Endothelial cell of umbilical vein (primary cell): ENCODE results near the gene TGM1. TPM values are rescaled to one million over a fixed set of nuclear protein-coding genes. Genes with fewer than 3 reads are reported as not detected.

Experiments
- BruUV-seq: library from RNA; stranded (reverse); fragments of 400-500 nt; replicated peaks from 2 replicates; lab custom pipeline; 2021; lab: Mats Ljungman, UMichigan
- CTCF ChIA-PET: fragments of 300-600, 350-600 bp; sonication (Branson Sonifier 250); formaldehyde crosslinking; loops from one replicate; lab custom pipeline; 2021; ENCODE audit warnings: antibody characterized with exemption, inconsistent platforms; lab: Charles Lee
- POLR2A ChIA-PET: fragments of 300-600, 350-600 bp; sonication (Branson Sonifier 250); formaldehyde crosslinking; loops from one replicate; lab custom pipeline; 2021; ENCODE audit warnings: antibody characterized with exemption, inconsistent platforms; lab: Charles Lee
- DNase-seq: peaks from one replicate; pipeline ENCODE4 v3.0.0-alpha.2; 2011; ENCODE audit warnings: low read depth, low spot score
- FAIRE-seq: peaks from 2 replicates; lab custom pipeline; 2011; peaks lifted over from hg19 to GRCh38; lab: Jason Lieb, UNC
- H2AFZ ChIP-seq: 2 replicates; pipeline ENCODE4 v1.6.0; 2012; ENCODE audit warnings: low read depth, low read length, control low read depth, inconsistent platforms
- H3K27ac ChIP-seq: 2 replicates; pipeline ENCODE4 v1.5.1; 2011; ENCODE audit warnings: low read depth, mild to moderate bottlenecking, control low read depth, low read length, moderate library complexity; ENCODE audit not compliant: insufficient read depth
- H3K27me3 ChIP-seq, 2 experiments: 2 replicates each; pipeline versions ENCODE4 v1.6.0 to v1.6.1; 2011; ENCODE audit warnings: low read length in 2 of 2, mixed read lengths in 1 of 2; ENCODE audit not compliant: control insufficient read depth in 2 of 2, insufficient read depth in 2 of 2
- H3K36me3 ChIP-seq, 2 experiments: 2 replicates in 1 of 2; 3 replicates in 1 of 2; pipeline ENCODE4 v1.5.1; 2011; ENCODE audit warnings: low read length in 2 of 2, mild to moderate bottlenecking in 1 of 2, moderate library complexity in 1 of 2; ENCODE audit not compliant: control insufficient read depth in 2 of 2, insufficient read depth in 2 of 2; ENCODE audit errors: extremely low read depth in 1 of 2
- H3K4me1 ChIP-seq: 3 replicates; pipeline ENCODE4 v1.5.1; 2011; ENCODE audit warnings: mild to moderate bottlenecking, low read length; ENCODE audit not compliant: control insufficient read depth, insufficient read depth; ENCODE audit errors: extremely low read depth
- H3K4me2 ChIP-seq: 2 replicates; pipeline ENCODE4 v1.6.1; 2011; ENCODE audit warnings: low read length, control low read depth, mixed read lengths; ENCODE audit not compliant: insufficient read depth
- H3K4me3 ChIP-seq, 3 experiments: fragments of 200-600 bp in 1 of 3; sonication (generic), shearing (Covaris generic) in 1 of 3; replicated peaks in 1 of 3; 2 replicates each; pipeline ENCODE4 v1.5.1; 2011 to 2016; ENCODE audit warnings: control low read depth in 3 of 3, low read length in 3 of 3, mild to moderate bottlenecking in 2 of 3, inconsistent platforms in 1 of 3, low read depth in 1 of 3, moderate library complexity in 1 of 3; ENCODE audit not compliant: insufficient read depth in 1 of 3
- H3K79me2 ChIP-seq: 2 replicates; pipeline ENCODE4 v1.6.0; 2012; ENCODE audit warnings: low read length, inconsistent platforms; ENCODE audit not compliant: control insufficient read depth, insufficient read depth
- H3K9ac ChIP-seq: replicated peaks from 2 replicates; pipeline ENCODE3; 2011; ENCODE audit warnings: low read length, control low read depth; ENCODE audit not compliant: insufficient read depth; ENCODE audit errors: extremely low read depth
- H3K9me1 ChIP-seq: replicated peaks from 3 replicates; pipeline ENCODE4 v1.6.0; 2011; ENCODE audit warnings: mild to moderate bottlenecking, low read length; ENCODE audit not compliant: control insufficient read depth, insufficient read depth; ENCODE audit errors: extremely low read depth
- H3K9me3 ChIP-seq: replicated peaks from 2 replicates; pipeline ENCODE4 v1.5.1; 2012; ENCODE audit warnings: low read length, inconsistent platforms; ENCODE audit not compliant: control insufficient read depth, insufficient read depth
- H4K20me1 ChIP-seq: replicated peaks from 2 replicates; pipeline ENCODE3; 2011; ENCODE audit warnings: mild to moderate bottlenecking, low read length; ENCODE audit not compliant: control insufficient read depth, insufficient read depth; ENCODE audit errors: extremely low read depth
- FOS ChIP-seq: IDR thresholded peaks from 2 replicates; pipeline ENCODE4 v1.6.1; 2011; ENCODE audit warnings: mild to moderate bottlenecking, low read length, moderate library complexity, borderline replicate concordance; ENCODE audit not compliant: insufficient read depth
- GATA2 ChIP-seq: IDR thresholded peaks from 2 replicates; pipeline ENCODE4 v1.7.0; 2011; ENCODE audit warnings: low read depth, mild to moderate bottlenecking, moderate library complexity, mixed read lengths, low read length; ENCODE audit not compliant: insufficient read length, insufficient read depth
- JUN ChIP-seq: IDR thresholded peaks from 2 replicates; pipeline ENCODE4 v1.6.1; 2011; ENCODE audit warnings: borderline replicate concordance, low read depth; ENCODE audit not compliant: insufficient read length, insufficient read depth
- POLR2A ChIP-seq: IDR thresholded peaks from 2 replicates; pipeline ENCODE4 v1.6.1; 2012; ENCODE audit warnings: low read depth, mild to moderate bottlenecking, control low read depth, low read length
- dilution Hi-C: fragments of 300-500 bp; cut with MboI; formaldehyde crosslinking; loops from one replicate; pipeline ENCODE4 v1.15.0; 2019; ENCODE audit warnings: low sequenced_read_pairs; ENCODE audit not compliant: extremely low pct_ligation_motif_present
- intact Hi-C: fragments of 100-400 bp; cut with micrococcal nuclease; formaldehyde crosslinking; loops from one replicate; pipeline ENCODE4 v1.10.0; 2022
- polyA plus RNA-seq, 4 experiments: library from polyadenylated mRNA; depleted of rRNA in 3 of 4; stranded (reverse) in 3 of 4; unstranded in 1 of 4; fragments of >200 nt; gene quantifications; 2 replicates each; pipeline versions ENCODE4 v1.2.1 to v1.2.3, GENCODE V29; 2011 to 2012; ENCODE audit warnings: missing spikeins in 1 of 4
- total RNA-seq: library from RNA; stranded (reverse); gene quantifications from 2 replicates; pipeline ENCODE4 v1.2.3, GENCODE V29; 2021
- TF ChIP-seq, protein P1 (sequence below), 2 donors: IDR thresholded peaks; 1 replicate in 1 of 2; 2 replicates in 1 of 2; pipeline ENCODE4 v1.5.1; 2011; ENCODE audit warnings: low read length in 2 of 2, mild to moderate bottlenecking in 2 of 2, moderate library complexity in 2 of 2, control low read depth in 1 of 2, inconsistent platforms in 1 of 2, low read depth in 1 of 2; ENCODE audit not compliant: insufficient read depth in 1 of 2; ENCODE audit errors: extremely low read depth in 1 of 2

The TGM1 gene
- total and polyA plus RNA-seq, 2 donors (not counting 3 experiments of a cell fraction or from before 2014, with no cell fraction given), result 1.0 to 3.4 TPM

DNA sequence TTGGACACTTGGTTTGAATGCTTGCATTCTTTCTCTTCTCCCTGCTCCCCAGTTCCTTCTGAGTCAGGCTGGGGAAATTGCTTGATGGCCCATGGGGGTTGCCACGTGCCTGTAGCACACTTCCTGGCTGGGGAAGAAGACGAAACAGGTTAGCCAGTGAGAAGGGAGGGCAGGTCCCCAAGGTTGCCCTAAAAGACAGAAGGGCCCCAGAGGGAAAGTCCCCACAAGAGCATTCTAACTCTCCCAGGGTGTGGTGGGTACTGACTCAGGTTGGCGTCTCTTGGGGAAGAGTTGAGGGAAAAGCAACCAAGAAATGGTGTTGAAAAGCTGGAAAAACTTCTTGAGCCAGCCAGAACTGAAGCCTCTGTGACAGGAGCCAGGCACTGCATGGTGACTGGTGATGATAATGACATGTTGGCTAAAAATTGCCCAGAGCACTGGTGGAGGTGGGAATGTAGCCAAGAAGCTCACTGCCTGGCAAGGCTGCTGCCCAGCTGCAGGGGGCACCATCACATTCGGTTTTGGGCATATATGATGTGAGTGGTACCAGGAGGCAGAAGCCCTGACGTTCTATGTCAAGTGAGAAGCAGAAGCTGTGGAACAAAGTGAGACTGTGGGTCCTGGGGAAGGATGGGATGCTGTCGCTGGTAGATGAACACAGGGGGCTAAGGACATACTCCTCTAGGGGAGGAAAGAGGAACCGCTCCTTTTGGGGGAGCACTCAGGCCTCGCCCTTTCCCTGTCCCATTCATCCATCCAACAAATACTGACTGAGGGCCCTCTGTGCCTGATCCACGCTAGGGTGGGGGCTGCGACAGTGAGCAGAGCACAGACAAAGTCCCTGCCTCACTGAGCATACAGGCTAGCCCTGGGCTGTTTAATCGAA lies 16.6 kb upstream of the TGM1 start:
- FAIRE-seq (peak; percentile 38), DNase-seq (no peak)
- dilution Hi-C loops, result no loop called here
- Histone ChIP-seq H3K9ac (no peak overlapping the region), H3K79me2 (no peaks in the 10 kb centered on the region), H3K9me3 (no peaks in the 10 kb centered on the region), H3K9me1 (no peaks in the 10 kb centered on the region), H3K27me3 (no peaks in the 10 kb centered on the region), H3K4me3 (no peak overlapping the region), H3K27ac (no peak overlapping the region), H4K20me1 (no peaks in the 10 kb centered on the region), H3K4me1 (no peaks in the 10 kb centered on the region), H3K36me3 (no peaks in the 10 kb centered on the region), H2AFZ (no peak overlapping the region), H3K4me2 (no peak overlapping the region)
- CTCF ChIA-PET, result interaction anchor here (1.0 to 4.0 kb wide), 7 partner anchors 8 to 64 kb away, joined by 3 to 27 read pairs (median 6); partner anchors contain the start of genes CIDEB, DHRS1, MDP1 and NOP9
- no peak for TF ChIP-seq POLR2A
- TF ChIP-seq GATA2, result no peak
- no peak for TF ChIP-seq JUN
- TF ChIP-seq, protein P1, sequence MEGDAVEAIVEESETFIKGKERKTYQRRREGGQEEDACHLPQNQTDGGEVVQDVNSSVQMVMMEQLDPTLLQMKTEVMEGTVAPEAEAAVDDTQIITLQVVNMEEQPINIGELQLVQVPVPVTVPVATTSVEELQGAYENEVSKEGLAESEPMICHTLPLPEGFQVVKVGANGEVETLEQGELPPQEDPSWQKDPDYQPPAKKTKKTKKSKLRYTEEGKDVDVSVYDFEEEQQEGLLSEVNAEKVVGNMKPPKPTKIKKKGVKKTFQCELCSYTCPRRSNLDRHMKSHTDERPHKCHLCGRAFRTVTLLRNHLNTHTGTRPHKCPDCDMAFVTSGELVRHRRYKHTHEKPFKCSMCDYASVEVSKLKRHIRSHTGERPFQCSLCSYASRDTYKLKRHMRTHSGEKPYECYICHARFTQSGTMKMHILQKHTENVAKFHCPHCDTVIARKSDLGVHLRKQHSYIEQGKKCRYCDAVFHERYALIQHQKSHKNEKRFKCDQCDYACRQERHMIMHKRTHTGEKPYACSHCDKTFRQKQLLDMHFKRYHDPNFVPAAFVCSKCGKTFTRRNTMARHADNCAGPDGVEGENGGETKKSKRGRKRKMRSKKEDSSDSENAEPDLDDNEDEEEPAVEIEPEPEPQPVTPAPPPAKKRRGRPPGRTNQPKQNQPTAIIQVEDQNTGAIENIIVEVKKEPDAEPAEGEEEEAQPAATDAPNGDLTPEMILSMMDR (IDR thresholded peaks at IDR 0.05; ENCODE audit: extremely low read depth in 1 of 2, insufficient read depth in 1 of 2, low read depth in 1 of 2, low read length in 2 of 2), result peak in 1 of 2 donors; percentile 33
- TF ChIP-seq FOS, result no peak
- intact Hi-C loops, result no loop called here
- POLR2A ChIA-PET, result interaction anchor here (0.6 kb wide), 1 partner anchor 8 kb away, joined by 3 read pairs; the partner anchor contains the start of gene RABGGTA
- BruUV-seq, result no TSS peak
